HG03159 (cell line): Measurements from ENCODE around the gene FREM2.

Experiments used
- ATAC-seq: cut with Tn5 transposase; IDR thresholded peaks from one replicate; pipeline ENCODE4 v1.9.1; 2021; ENCODE audit warnings: mild to moderate bottlenecking, moderate library complexity; ENCODE audit not compliant: unreplicated experiment

FREM2 gene

DNA sequence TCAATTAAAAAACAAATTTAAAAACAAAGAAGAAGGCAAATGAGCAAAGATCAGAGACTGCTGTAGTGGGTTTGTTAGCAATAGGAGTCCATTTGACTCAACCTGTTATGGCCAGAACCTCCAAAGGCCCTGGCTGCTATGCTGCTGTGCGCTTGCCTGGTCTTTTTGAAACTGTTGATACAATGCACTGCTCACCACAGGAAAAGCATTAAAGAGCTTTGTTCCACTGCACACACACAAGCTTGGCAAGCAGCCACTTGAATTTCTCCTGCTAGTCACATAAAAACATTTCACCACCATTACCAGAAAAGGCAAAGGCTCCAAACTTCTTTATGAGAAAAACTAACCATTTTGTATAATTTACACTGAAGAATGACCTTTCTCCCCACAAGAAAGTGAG lies 132.2 kb downstream of the FREM2 start:
- ATAC-seq, result no peak

DNA sequence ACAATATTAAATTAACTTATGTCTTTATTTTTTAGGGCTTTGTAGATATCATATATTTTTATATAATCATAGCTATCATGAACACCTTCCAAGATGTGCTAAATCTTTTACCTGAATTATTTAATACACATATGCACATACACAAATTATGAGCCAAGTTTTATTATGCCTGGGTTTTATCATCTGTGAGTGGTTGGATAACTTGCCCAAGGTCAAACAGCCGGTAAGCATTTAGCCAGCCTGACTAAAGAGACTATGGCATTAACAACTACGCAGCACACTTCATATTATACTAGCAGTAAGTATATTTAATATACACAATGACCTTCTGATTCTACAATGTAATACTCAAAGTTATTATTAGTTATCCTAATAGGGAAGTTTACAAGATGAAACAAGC lies 132.7 kb downstream of the FREM2 start:
- no peak for ATAC-seq

- ATAC-seq, result no peak
These were observed 135.1 kb downstream of the FREM2 start for GRCh38 chr13:38821770-38822551.

DNA sequence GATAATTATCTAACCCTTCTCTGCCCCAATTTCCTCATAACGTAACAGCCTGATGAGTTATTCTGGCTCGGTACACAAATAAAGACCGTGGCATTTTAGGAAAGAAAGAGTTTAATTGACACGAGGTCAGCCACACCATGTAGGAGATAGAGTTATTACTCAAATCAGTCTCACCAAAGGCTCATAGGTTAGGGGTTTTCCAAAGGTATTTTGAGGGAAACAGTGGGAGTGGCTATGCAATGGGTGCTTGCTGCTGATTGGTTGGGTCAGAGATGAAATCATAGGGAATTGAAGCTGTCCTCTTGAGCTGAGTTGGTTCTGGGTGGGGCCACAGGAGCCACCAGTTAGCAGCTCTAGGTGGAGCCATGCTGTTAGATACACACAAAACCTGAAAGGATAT lies 137.5 kb downstream of the FREM2 start:
- no peak for ATAC-seq

DNA sequence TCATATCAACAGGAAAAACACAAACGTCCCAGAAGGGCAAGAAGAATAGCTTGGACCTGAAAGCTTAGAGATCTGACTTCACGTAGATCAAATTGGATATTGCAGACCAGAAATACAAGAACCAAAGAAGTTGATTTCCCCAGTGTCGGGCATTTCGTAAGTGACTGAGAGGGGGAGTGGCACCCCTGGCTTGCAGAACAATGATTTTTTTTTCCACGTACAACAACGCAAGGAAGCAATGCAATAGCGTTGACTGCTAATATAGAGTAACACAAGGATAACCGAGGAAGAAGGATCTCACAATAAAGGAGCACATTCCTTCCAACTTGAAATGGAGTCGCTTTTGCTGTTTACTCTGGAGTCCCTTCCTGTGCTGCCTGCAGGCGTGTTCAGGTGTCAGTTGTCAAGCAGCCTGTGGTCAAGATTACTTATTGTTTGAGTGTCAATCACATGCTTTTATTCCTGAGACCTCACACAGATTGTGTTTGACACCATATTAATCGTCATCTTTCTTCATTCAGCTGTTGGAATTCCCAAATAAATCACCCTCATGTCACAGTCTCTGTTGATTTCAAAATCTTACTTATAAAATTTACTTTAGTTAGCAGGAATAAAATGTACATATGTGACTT lies 139.4 kb downstream of the FREM2 start:
- ATAC-seq, result no peak

- ATAC-seq, result no peak
These were observed 143.7 kb downstream of the FREM2 start for GRCh38 chr13:38830442-38831045.

DNA sequence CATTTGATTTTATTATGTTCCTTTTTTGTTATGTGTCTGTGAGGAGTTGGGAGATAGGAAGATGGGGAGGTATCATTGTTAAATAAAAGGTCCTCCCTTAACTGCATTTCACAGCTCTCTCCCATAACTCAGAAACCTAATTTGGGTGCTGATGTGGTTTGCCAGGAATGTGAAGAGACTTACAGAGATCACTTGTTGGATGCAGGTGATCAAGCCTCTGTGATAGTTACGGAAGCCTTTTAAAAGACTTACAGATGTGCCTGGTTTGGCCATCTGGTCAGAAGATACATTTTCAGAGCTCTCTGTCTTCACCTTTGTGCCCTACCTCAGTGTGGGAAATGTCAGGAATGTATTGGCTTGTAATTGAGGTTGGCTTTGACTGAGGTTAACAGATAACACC lies 157.7 kb downstream of the FREM2 start:
- ATAC-seq, result no peak

DNA sequence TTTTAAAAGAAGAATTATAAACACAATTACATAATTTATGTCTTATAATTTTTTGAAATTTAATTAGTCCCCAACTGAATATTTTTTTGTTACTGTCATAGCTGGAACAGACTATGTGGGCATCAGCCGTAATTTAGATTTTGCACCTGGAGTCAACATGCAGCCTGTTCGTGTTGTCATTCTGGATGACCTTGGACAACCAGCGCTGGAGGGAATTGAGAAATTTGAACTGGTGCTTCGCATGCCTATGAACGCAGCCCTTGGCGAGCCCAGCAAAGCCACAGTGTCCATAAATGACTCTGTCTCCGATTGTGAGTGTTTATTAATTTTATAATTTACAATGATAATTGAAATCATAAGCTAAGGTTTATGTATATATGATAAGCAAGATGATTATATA lies 161.5 kb downstream of the FREM2 start:
- no peak for ATAC-seq

DNA sequence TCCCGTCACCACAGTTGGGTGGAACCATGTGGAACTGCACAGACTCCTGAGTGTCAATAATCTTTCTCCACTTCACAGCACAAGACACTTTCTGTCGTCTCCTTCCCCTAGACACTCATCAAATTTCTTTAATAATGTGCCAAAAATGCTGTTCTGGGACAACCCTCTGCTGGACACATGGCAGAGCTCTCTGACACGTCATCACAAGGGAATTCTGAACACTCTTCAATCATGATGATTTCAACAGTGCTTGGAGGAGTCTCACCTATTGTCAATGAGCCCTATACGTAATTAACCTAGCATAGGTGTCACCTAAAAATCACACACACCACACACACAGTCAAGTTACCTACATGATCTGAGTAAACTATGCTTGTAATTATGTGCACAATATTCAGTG lies 162.4 kb downstream of the FREM2 start:
- no peak for ATAC-seq

DNA sequence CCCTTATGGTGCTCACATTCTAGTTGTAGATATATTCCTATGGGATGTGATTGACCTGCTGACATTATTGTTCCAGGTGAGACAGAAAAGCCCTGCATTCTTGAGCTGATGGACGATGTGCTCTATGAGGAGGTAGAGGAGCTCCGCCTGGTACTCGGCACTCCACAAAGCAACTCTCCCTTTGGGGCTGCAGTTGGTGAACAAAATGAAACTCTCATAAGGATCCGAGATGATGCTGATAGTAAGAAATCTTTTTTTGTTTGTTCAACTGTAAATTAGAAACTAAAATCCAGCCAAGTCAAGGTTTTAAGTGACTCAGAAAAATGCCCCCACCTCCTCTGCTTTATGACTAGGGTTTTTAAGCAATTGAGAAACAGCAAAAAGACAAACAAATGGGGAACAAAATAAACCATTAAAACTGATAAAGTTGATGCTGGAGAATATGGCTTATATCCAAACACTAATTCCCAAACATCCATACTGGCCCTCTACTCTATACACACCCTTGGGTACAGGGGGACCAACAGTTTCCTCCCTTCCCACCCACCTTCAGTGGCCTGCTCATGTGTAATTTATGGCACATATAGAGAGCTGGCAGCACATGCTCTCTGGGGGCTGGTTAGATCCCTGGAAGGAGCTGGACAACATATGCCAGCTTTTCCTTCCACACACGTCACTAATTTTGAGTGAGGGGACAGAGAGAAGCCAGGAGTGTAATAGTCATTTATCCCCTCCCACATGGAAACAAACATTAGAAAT lies 164.2 kb downstream of the FREM2 start:
- ATAC-seq, result no peak

DNA sequence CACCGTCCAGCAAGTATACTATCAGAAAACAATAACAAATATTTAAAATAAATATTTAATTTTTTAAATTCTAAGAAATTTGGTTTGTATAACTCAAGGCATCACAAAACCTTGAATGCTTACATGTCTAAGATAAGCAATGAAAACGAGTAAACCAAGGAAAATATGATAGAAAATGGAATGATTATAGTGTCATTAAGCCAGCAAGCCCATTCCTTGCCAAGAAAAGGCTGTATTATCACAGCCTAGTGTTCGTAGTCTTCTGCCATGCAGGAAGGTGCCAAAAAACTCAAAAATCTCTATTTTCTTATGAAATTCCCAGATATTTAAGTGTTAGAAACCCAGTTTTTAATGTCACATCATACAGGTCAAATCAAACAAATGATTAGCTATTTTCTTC lies 167.3 kb downstream of the FREM2 start:
- no peak for ATAC-seq

DNA sequence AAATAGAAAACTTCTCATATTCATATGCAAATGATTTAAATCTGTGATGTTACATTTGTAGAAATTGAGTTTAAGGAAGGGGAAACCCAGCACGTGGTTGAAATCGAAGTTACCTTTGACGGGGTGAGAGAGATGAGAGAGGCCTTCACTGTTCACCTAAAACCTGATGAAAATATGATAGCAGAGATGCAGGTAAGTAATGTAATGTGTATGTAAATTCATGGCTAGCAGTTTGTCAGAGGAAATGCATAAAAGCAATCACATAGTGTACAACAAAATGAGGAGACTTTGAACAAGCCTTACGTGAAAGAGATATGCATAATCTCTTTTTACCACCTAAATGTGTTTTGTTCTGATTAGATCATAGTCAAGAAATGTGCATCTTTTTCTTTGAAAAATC lies 169.2 kb downstream of the FREM2 start:
- ATAC-seq, result no peak

DNA sequence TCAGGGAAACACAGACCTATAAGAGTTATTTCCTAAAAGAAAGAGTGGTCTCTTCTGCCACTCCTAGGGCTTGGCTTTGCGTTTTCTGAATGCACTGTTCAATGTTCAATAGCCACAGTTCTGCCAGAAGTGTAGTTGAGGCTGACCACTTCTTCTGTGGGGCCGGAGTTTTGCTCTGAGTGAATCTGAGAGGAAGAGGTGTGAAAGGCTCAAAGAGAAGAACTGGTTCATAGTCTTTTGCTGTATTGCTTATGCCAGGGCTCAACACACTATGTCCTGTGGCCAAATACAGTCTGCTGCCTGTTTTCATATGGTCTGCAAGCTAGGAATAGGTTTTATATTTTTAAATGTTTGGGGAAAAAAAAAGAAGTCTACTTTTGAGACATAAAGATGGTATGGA lies 175.6 kb downstream of the FREM2 start:
- ATAC-seq, result no peak

GRCh38 chr13:38863536-38863935 lies 176.7 kb downstream of the FREM2 start:
- ATAC-seq, result no peak

- no peak for ATAC-seq
These were observed 179.8 kb downstream of the FREM2 start for GRCh38 chr13:38866649-38867048.

DNA sequence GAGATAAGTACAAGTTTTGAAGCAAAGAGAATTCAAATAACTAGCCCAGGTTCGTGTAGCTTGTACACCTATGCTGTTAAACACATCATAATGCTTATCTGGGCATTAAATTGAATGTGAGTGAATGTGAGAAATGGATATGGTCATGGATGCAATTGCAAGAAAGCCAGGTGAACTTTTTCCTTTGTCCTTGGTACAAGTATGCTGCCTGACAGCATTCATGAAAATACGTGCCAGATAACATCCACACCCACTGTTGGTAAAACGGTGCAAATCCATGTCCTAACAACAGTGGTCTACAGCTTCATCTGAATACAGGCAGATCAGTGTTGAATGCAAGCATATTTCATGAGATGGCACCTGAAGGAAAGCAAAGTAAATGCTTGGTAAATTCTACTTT lies 181.5 kb downstream of the FREM2 start:
- no peak for ATAC-seq

DNA sequence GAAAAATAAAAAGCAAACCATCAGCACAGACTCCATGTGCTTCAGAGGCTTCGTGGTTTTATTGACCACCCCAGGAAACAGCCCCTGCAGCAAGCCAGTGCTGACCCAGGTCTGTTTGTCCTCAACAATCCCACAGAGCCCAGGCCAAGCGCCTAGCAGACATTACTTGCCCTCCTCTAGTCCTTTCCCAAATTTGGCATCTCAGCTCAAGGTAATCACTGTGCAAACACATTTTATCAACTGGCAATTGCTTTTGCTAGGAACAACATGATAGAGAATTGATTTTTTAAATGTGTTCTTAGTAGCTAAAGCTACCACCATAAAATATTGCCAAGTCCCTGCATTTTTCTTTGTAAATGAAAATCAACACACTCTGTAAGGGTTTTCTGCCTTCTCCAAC lies 182.0 kb downstream of the FREM2 start:
- ATAC-seq, result no peak

- no peak for ATAC-seq
These were observed 184.4 kb downstream of the FREM2 start for GRCh38 chr13:38871275-38871674.

GRCh38 chr13:38872693-38873092 lies 185.8 kb downstream of the FREM2 start:
- ATAC-seq, result peak; percentile 75

- no peak for ATAC-seq
These were observed 188.5 kb downstream of the FREM2 start for GRCh38 chr13:38875186-38875875.

DNA sequence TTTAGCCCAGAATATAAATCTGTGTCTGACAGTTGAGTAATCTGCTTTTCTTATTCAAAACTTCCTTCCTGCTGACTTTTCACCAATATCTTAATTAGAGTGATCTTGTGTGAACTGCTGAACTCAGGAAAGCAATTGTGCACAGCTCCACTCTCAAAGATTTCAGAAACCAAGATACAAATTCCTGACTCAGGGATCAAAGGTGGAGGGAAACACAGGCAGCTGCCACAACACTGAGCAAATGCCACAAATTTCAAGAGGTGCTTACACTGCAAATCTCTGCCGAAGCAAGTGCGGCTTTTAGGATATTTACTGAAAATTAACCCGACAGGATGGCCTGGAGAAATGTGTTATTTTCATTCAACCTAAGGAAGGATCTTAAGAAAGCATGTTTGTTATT lies 192.4 kb downstream of the FREM2 start:
- ATAC-seq, result no peak
